A549 (cell line): Measurements from ENCODE around the gene SGCD. TPM values are rescaled to one million over a fixed set of nuclear protein-coding genes. Genes with fewer than 3 reads are reported as not detected.

ENCODE experiments used
- ATAC-seq, 2 experiments: fragments of 200-7000 bp in 1 of 2; fragments of >200 bp in 1 of 2; cut with Nextera tagmentation in 1 of 2; cut with Tn5 transposase in 1 of 2; 3 replicates each; pipeline versions ENCODE4 v1.8.0 to v1.9.1; 2018 to 2020; ENCODE audit warnings: mild to moderate bottlenecking in 1 of 2, moderate library complexity in 1 of 2
- CTCF ChIA-PET: fragments of 300-600 bp; sonication (Branson Sonifier 250); formaldehyde crosslinking; extraction: SDS; loops from one replicate; lab custom pipeline; 2021; ENCODE audit warnings: antibody characterized with exemption, inconsistent platforms; lab: Yijun Ruan, JAX
- POLR2A ChIA-PET: fragments of 350-600 bp; formaldehyde crosslinking; extraction: SDS; loops from one replicate; lab custom pipeline; 2021; ENCODE audit warnings: antibody characterized with exemption, inconsistent platforms; lab: Yijun Ruan, JAX
- DNase-seq, 2 experiments: peaks; one replicate each; pipeline versions ENCODE4 v3.0.0 to v3.0.0-alpha.2; 2011 to 2016; ENCODE audit warnings: low read depth in 1 of 2, low spot score in 1 of 2
- FAIRE-seq: peaks from 2 replicates; lab custom pipeline; 2011; peaks lifted over from hg19 to GRCh38; lab: Jason Lieb, UNC
- H3K27ac ChIP-seq, 2 experiments: fragments of >200 bp; sonication (Bioruptor Twin); formaldehyde crosslinking; 3 replicates each; pipeline ENCODE4 v1.5.1; 2016 to 2017
- H3K4me1 ChIP-seq: fragments of >200 bp; sonication (Bioruptor Twin); formaldehyde crosslinking; 3 replicates; pipeline ENCODE4 v1.6.1; 2016
- H3K4me2 ChIP-seq: fragments of >200 bp; sonication (Bioruptor Twin); formaldehyde crosslinking; 3 replicates; pipeline ENCODE4 v1.6.1; 2016
- H3K4me3 ChIP-seq: fragments of >200 bp; sonication (Bioruptor Twin); formaldehyde crosslinking; 3 replicates; pipeline ENCODE4 v1.5.1; 2016
- H3K9me3 ChIP-seq: fragments of >200 bp; sonication (Bioruptor Twin); formaldehyde crosslinking; 3 replicates; pipeline ENCODE4 v1.6.1; 2016
- CEBPB ChIP-seq, 2 experiments: fragments of >200 bp in 1 of 2; sonication (Bioruptor Twin) in 1 of 2; formaldehyde crosslinking in 1 of 2; IDR thresholded peaks; 2 replicates each; pipeline ENCODE4 v1.6.1; 2012 to 2016
- CHD2 ChIP-seq: fragments of 150-350 bp; IDR thresholded peaks from 2 replicates; pipeline ENCODE4 v1.6.1; 2014; ENCODE audit warnings: low read length; ENCODE audit not compliant: partially characterized antibody
- CHD4 ChIP-seq: fragments of 200-600 bp; sonication (generic); IDR thresholded peaks from 2 replicates; pipeline ENCODE4 v1.6.1; 2016; ENCODE audit warnings: antibody characterized with exemption, mild to moderate bottlenecking, borderline replicate concordance
- EP300 ChIP-seq, 2 experiments: fragments of >200 bp; sonication (Bioruptor Twin); formaldehyde crosslinking; IDR thresholded peaks; 2 replicates in 1 of 2; 3 replicates in 1 of 2; pipeline ENCODE4 v1.6.1; 2016 to 2017
- FOSL2 ChIP-seq, 2 experiments: fragments of 450-650 bp in 1 of 2; fragments of >200 bp in 1 of 2; sonication (Bioruptor Twin) in 1 of 2; formaldehyde crosslinking; IDR thresholded peaks; 2 replicates each; pipeline versions ENCODE4 v1.5.0 to v1.6.1; 2016 to 2020; ENCODE audit warnings: mild to moderate bottlenecking in 1 of 2, moderate library complexity in 1 of 2
- FOXS1 ChIP-seq: fragments of 250-450 bp; sonication (Bioruptor Pico); IDR thresholded peaks from 2 replicates; pipeline ENCODE4 v1.5.0; 2020; ENCODE audit warnings: mild to moderate bottlenecking, moderate library complexity
- GATA3 ChIP-seq: IDR thresholded peaks from 2 replicates; pipeline ENCODE4 v1.6.1; 2012; ENCODE audit warnings: borderline replicate concordance
- HDAC2 ChIP-seq: fragments of 200-600 bp; sonication (generic); IDR thresholded peaks from 2 replicates; pipeline ENCODE4 v1.6.1; 2016
- HOXA7 ChIP-seq: fragments of 250-450 bp; sonication (Bioruptor Pico); IDR thresholded peaks from 2 replicates; pipeline ENCODE4 v1.5.0; 2020; ENCODE audit warnings: mild to moderate bottlenecking, moderate library complexity
- HOXB5 ChIP-seq: fragments of 250-450 bp; sonication (Bioruptor Pico); IDR thresholded peaks from 2 replicates; pipeline ENCODE4 v1.5.0; 2020; ENCODE audit warnings: mild to moderate bottlenecking, moderate library complexity
- JUN ChIP-seq, 2 experiments: fragments of >200 bp; sonication (Bioruptor Twin); formaldehyde crosslinking; IDR thresholded peaks; 2 replicates in 1 of 2; 3 replicates in 1 of 2; pipeline ENCODE4 v1.6.1; 2016 to 2017
- JUNB ChIP-seq: fragments of >200 bp; sonication (Bioruptor Twin); formaldehyde crosslinking; IDR thresholded peaks from 2 replicates; pipeline ENCODE4 v1.6.1; 2016
- KDM1A ChIP-seq: fragments of 200-600 bp; sonication (generic); IDR thresholded peaks from 2 replicates; pipeline ENCODE4 v1.6.1; 2016; ENCODE audit warnings: low read depth, mild to moderate bottlenecking
- MAFK ChIP-seq: fragments of 450-650 bp; IDR thresholded peaks from 2 replicates; pipeline ENCODE4 v1.6.1; 2014; ENCODE audit not compliant: partially characterized antibody
- MYC ChIP-seq: IDR thresholded peaks from 2 replicates; pipeline ENCODE4 v1.6.1; 2012; ENCODE audit warnings: mild to moderate bottlenecking, inconsistent platforms, low read length, improper control_type of control experiment, borderline replicate concordance
- NFE2L2 ChIP-seq: fragments of 150-350 bp; conservative IDR thresholded peaks from 2 replicates; pipeline ENCODE4 v1.6.1; 2014; ENCODE audit warnings: low read length
- NPAS2 ChIP-seq: fragments of 250-450 bp; sonication (Bioruptor Pico); IDR thresholded peaks from 2 replicates; pipeline ENCODE4 v1.8.0; 2022; ENCODE audit warnings: mild to moderate bottlenecking, moderate library complexity, borderline replicate concordance
- POLR2AphosphoS2 ChIP-seq: conservative IDR thresholded peaks from 2 replicates; pipeline ENCODE4 v1.6.1; 2012; ENCODE audit warnings: low read length, improper control_type of control experiment, inconsistent platforms
- RAD21 ChIP-seq, 2 experiments: fragments of >200 bp in 1 of 2; sonication (Bioruptor Twin) in 1 of 2; formaldehyde crosslinking in 1 of 2; IDR thresholded peaks in 1 of 2; conservative IDR thresholded peaks in 1 of 2; 2 replicates in 1 of 2; 3 replicates in 1 of 2; pipeline ENCODE4 v1.6.1; 2012 to 2018; ENCODE audit warnings: inconsistent platforms in 1 of 2
- RCOR1 ChIP-seq: fragments of 150-350 bp; IDR thresholded peaks from 2 replicates; pipeline ENCODE4 v1.6.1; 2014; ENCODE audit warnings: antibody characterized with exemption, low read length, low read depth
- RNF2 ChIP-seq: fragments of 200-600 bp; sonication (generic); IDR thresholded peaks from 2 replicates; pipeline ENCODE4 v1.6.1; 2016; ENCODE audit warnings: low read depth, mild to moderate bottlenecking, antibody characterized with exemption, moderate library complexity, borderline replicate concordance
- WGBS: methylation state at CpG from one replicate; pipeline ENCODE4 v1.1.6; 2017; ENCODE audit errors: missing lambda C conversion rate; 5-methylcytosine and 5-hydroxymethylcytosine counted together
- polyA plus RNA-seq, 4 experiments: library from polyadenylated mRNA; depleted of rRNA in 3 of 4; stranded (reverse); fragments of >200 nt; fragmentation: RNase III in 1 of 4; extraction: RNeasy Plus Mini Kit Qiagen cat#74134 plus additional on column Dnase treatment in 1 of 4; gene quantifications; 2 replicates in 3 of 4; 3 replicates in 1 of 4; pipeline ENCODE4 v1.2.3, GENCODE V29; 2011 to 2017
- TF ChIP-seq, protein P1 (sequence below): fragments of 250-450 bp; sonication (Bioruptor Pico); IDR thresholded peaks from 2 replicates; pipeline ENCODE4 v1.5.0; 2020; ENCODE audit warnings: low read depth, mild to moderate bottlenecking, moderate library complexity
- TF ChIP-seq, protein P2 (sequence below): IDR thresholded peaks from 2 replicates; pipeline ENCODE4 v1.6.1; 2012
- TF ChIP-seq, protein P3 (sequence below): fragments of 250-450 bp; sonication (Bioruptor Pico); IDR thresholded peaks from 2 replicates; pipeline ENCODE4 v1.5.0; 2021; ENCODE audit warnings: mild to moderate bottlenecking, moderate library complexity, borderline replicate concordance
- TF ChIP-seq, protein P4 (sequence below): fragments of 200-600 bp; sonication (generic); IDR thresholded peaks from 2 replicates; pipeline ENCODE4 v1.6.1; 2016; ENCODE audit warnings: antibody characterized with exemption, mild to moderate bottlenecking, moderate library complexity

SGCD gene
- polyA plus RNA-seq, 2 of the 4 experiments (the other 2 are of a cell fraction), result 7.6 to 10.6 TPM

DNA sequence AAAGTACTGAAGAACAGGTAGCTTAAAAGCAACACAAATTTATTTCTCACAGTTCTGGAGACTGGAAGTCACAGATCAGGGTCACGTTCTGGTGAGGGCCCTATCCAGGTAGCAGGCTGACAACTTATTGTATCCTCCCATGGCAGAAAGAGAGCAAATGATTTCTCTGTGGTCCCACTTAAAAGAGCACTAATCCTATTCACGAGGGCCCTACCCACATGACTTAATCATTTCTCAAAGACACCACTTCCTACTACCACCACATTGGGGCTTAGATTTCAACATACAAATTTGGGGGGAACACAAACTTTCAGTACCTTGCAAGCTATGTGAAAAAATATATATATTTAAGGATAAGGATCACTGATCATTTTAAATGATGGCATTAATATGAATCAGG, 447.3 kb downstream of the SGCD start:
- no peak for DNase-seq
- ChIA-PET CTCF (no interaction called here), POLR2A (no interaction called here)
- TF ChIP-seq NPAS2 (CRISPR knock-in tag) (no peak), MAFK (no peak), CHD4 (no peak), JUNB (no peak), MYC (no peak)
- WGBS, result 44% methylated on average over 2 of the region's 2 CpGs
- H3K4me2 ChIP-seq, result no peak overlapping the region
- ATAC-seq, result no peak
- no peak for FAIRE-seq
- no peaks in the 10 kb centered on the region for H3K9me3 ChIP-seq
- H3K4me3 ChIP-seq, result no peak overlapping the region
- H3K27ac ChIP-seq, result no peak overlapping the region
- H3K4me1 ChIP-seq, result no peaks in the 10 kb centered on the region

DNA sequence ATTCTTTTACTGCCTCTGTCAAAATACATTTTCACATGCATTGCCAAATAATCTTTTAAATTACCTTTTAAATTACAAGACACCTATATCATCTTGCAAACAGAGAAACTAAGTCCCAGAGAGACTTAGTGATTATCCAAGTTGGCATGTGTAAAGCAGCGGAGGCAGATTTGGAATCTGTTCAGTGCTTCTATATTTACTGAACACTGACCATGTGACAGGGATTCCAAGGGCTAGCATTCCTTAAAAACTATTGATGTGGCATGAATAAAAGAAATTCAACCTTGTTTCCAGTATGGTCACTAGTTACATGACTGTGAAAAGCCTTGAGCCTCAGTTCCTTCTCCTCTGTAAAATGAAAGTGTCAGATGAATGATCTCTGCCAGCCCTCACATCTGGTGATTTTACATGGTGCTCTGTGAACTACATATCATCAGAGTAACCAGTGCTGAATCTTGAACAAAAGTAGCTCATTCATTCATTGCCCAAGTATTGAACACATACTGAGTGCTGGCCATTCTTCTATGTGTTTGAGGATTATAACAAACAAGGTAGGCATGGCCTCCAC, 451.3 kb downstream of the SGCD start:
- no peak overlapping the region for H3K4me3 ChIP-seq
- ATAC-seq (no peak), DNase-seq (no peak)
- ChIA-PET CTCF (no interaction called here), POLR2A (no interaction called here)
- 84% methylated on average over 1 of the region's 1 CpG for WGBS
- no peaks in the 10 kb centered on the region for H3K9me3 ChIP-seq
- no peak overlapping the region for H3K4me2 ChIP-seq
- H3K27ac ChIP-seq, result no peak overlapping the region
- no peaks in the 10 kb centered on the region for H3K4me1 ChIP-seq
- TF ChIP-seq KDM1A (no peak), HOXB5 (no peak)
- TF ChIP-seq, all 56 proteins: peak for 0
- peak; percentile 63 for FAIRE-seq

DNA sequence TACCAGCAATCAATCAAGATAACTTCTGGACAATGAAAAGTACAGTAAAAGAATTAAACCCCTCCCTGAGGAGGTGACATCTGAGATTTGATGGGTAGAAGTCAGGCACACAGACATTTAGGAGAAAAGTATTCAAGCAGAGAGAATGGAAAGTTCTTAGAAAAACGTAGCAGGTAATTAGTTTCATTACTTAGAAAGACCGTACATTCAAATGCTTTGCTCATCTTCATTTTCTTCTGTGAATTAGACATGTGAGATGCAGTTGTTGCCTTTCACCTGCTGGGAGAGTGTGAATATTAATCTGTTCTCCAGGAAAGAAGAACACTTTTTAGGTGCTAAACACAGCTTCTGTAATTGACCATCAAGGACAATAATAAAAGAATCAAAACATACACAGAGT, 451.8 kb downstream of the SGCD start:
- no peak for DNase-seq
- Histone ChIP-seq H3K4me2 (no peak overlapping the region), H3K27ac (no peak overlapping the region), H3K4me1 (no peaks in the 10 kb centered on the region), H3K9me3 (no peaks in the 10 kb centered on the region), H3K4me3 (no peak overlapping the region)
- TF ChIP-seq, protein P1, sequence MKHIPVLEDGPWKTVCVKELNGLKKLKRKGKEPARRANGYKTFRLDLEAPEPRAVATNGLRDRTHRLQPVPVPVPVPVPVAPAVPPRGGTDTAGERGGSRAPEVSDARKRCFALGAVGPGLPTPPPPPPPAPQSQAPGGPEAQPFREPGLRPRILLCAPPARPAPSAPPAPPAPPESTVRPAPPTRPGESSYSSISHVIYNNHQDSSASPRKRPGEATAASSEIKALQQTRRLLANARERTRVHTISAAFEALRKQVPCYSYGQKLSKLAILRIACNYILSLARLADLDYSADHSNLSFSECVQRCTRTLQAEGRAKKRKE (CRISPR knock-in tag), result no peak
- no peak for TF ChIP-seq EP300 (IDR thresholded peaks at IDR 0.05)
- no peak for TF ChIP-seq GATA3
- TF ChIP-seq, protein P2, sequence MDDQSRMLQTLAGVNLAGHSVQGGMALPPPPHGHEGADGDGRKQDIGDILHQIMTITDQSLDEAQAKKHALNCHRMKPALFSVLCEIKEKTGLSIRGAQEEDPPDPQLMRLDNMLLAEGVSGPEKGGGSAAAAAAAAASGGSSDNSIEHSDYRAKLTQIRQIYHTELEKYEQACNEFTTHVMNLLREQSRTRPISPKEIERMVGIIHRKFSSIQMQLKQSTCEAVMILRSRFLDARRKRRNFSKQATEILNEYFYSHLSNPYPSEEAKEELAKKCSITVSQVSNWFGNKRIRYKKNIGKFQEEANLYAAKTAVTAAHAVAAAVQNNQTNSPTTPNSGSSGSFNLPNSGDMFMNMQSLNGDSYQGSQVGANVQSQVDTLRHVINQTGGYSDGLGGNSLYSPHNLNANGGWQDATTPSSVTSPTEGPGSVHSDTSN, result no peak
- TF ChIP-seq NPAS2 (CRISPR knock-in tag), result no peak
- TF ChIP-seq JUN (IDR thresholded peaks at IDR 0.05), result no peak
- no peak for TF ChIP-seq HDAC2
- TF ChIP-seq HOXA7 (CRISPR knock-in tag), result no peak
- TF ChIP-seq CHD2, result no peak
- TF ChIP-seq, protein P3, sequence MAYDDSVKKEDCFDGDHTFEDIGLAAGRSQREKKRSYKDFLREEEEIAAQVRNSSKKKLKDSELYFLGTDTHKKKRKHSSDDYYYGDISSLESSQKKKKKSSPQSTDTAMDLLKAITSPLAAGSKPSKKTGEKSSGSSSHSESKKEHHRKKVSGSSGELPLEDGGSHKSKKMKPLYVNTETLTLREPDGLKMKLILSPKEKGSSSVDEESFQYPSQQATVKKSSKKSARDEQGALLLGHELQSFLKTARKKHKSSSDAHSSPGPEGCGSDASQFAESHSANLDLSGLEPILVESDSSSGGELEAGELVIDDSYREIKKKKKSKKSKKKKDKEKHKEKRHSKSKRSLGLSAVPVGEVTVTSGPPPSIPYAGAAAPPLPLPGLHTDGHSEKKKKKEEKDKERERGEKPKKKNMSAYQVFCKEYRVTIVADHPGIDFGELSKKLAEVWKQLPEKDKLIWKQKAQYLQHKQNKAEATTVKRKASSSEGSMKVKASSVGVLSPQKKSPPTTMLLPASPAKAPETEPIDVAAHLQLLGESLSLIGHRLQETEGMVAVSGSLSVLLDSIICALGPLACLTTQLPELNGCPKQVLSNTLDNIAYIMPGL (CRISPR knock-in tag), result no peak
- TF ChIP-seq RNF2, result no peak
- TF ChIP-seq, protein P4, sequence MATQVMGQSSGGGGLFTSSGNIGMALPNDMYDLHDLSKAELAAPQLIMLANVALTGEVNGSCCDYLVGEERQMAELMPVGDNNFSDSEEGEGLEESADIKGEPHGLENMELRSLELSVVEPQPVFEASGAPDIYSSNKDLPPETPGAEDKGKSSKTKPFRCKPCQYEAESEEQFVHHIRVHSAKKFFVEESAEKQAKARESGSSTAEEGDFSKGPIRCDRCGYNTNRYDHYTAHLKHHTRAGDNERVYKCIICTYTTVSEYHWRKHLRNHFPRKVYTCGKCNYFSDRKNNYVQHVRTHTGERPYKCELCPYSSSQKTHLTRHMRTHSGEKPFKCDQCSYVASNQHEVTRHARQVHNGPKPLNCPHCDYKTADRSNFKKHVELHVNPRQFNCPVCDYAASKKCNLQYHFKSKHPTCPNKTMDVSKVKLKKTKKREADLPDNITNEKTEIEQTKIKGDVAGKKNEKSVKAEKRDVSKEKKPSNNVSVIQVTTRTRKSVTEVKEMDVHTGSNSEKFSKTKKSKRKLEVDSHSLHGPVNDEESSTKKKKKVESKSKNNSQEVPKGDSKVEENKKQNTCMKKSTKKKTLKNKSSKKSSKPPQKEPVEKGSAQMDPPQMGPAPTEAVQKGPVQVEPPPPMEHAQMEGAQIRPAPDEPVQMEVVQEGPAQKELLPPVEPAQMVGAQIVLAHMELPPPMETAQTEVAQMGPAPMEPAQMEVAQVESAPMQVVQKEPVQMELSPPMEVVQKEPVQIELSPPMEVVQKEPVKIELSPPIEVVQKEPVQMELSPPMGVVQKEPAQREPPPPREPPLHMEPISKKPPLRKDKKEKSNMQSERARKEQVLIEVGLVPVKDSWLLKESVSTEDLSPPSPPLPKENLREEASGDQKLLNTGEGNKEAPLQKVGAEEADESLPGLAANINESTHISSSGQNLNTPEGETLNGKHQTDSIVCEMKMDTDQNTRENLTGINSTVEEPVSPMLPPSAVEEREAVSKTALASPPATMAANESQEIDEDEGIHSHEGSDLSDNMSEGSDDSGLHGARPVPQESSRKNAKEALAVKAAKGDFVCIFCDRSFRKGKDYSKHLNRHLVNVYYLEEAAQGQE, result no peak
- TF ChIP-seq RCOR1, result no peak
- no peak for TF ChIP-seq FOXS1 (CRISPR knock-in tag)
- no peak for TF ChIP-seq POLR2AphosphoS2
- TF ChIP-seq FOSL2 (IDR thresholded peaks at IDR 0.05), result no peak
- TF ChIP-seq FOSL2 (CRISPR knock-in tag; IDR thresholded peaks at IDR 0.05), result no peak
- no peak for TF ChIP-seq CEBPB (IDR thresholded peaks at IDR 0.05)
- TF ChIP-seq NFE2L2, result no peak
- no peak for TF ChIP-seq RAD21 (conservative IDR thresholded peaks at IDR 0.05 in 1 of 2, IDR thresholded peaks at IDR 0.05 in 1 of 2)
- ChIA-PET POLR2A (no interaction called here), CTCF (no interaction called here)
- no peak for ATAC-seq
- WGBS, result 70% methylated on average over 2 of the region's 2 CpGs
- no peak for FAIRE-seq
